HG02973 (cell line): ENCODE results near the gene ACBD3.

Source experiments
- ATAC-seq: cut with Tn5 transposase; IDR thresholded peaks from one replicate; pipeline ENCODE4 v1.9.1; 2021; ENCODE audit warnings: moderate library complexity; ENCODE audit not compliant: unreplicated experiment

The ACBD3 gene

DNA sequence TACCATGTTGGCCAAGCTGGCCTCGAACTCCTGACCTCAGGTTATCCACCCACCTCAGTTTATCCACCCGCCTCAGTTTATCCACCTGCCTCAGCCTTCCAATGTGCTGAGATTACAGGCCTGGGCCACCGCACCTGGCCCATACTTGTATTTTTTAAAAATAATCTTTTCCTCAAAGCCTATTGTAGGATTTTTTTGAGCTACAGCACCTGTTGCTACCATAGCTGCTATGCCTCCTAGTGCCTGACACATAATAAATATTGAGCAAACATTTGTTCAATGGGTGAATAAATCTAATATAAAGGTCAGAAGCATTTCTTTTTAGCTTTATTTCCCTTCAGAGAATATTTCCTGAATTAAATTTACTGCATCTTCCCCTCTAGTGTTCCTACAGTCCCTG lies 15.7 kb upstream of the ACBD3 start:
- ATAC-seq: no peak

DNA sequence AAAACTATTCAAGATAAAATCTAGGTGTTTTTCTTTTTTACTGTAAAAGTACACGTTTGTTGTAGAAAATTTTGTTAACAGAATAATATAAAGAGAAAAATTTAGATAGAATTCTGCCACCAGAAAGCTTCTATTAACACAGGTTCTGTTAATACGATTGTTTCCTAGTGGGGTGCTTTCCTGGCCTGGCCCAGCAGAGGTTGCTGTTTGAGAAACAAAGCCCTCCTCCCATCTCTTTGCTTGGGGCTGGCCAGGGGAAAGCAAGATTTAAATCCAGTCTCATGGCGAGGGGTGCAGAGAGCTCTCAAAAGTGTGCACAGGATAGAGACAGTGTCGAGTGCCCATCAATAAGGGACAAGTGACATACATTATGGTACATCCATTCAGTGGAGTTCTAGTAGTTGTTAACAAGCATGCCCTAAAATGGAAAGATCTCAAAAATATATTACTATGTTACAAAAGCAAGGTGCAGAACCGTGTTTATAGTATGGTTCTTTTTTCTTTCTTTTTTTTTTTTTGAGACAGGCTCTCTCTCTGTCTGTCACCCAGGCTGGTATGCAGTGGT lies 14.6 kb upstream of the ACBD3 start:
- ATAC-seq: no peak

- ATAC-seq: no peak
These were observed 13.4 kb upstream of the ACBD3 start for GRCh38 chr1:226199971-226200370.

DNA sequence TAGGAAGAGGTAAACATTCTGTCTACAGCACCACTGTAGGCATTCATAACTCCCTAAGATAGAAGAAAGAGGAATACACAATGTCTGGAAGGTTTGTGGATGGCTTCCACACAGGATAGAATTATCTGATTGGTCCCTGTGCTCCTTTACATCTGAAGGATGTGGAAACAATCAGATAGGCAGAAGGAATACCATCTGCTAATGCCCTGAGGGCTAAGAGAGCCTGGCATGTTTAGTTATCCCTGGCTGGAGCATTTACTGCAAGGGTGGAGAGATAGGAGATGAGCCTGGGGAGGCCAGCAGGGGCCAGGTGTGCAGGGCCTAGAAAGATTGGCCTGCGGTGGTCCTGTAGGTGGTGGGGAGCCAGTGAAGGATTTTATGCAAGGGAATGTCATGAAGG lies 8.6 kb upstream of the ACBD3 start:
- no peak for ATAC-seq

- ATAC-seq: no peak
These were observed 839 bp upstream of the ACBD3 start for GRCh38 chr1:226187380-226187779.

- ATAC-seq: no peak
These were observed 430 bp upstream of the ACBD3 start for GRCh38 chr1:226187019-226187322.

GRCh38 chr1:226185141-226186036 lies 1.2 kb downstream of the ACBD3 start:
- ATAC-seq: no peak

GRCh38 chr1:226181996-226182714 lies 4.4 kb downstream of the ACBD3 start:
- no peak for ATAC-seq

DNA sequence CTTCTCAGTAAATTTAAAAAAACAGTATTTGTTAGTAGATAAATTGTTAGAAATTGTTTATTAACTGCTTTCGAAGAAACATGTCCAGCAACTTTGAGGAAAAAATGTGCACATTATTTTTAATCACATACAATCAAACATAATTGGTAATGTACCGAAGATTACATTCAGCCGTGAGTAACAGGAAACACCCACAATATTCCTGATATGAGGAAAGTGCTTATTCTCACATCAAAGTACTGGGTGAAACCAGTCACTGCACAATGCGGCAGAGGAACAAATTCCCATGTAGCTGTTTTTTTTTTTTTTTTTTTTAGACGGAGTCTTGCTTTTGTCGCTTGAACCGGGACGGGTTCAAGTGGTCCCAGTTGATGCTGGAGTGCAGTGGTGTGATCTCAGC lies 9.7 kb downstream of the ACBD3 start:
- no peak for ATAC-seq

DNA sequence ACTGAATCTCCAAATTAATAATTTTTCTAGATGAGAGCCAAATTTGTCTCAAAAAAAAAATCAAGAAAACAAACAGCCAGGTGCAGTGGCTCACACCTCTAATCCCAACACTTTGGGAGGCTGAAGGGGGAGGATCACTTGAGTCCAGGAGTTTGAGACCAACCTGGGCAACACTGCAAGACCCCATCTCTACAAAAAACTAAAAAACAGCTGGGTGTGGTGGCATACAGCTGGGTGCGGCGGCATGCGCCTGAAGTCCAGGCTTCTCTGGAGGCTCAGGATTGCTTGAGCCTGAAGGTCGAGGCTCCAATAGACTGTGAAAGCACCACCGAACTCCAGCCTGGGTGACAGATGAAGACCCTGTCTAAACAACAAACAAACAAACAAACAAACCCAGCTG lies 14.0 kb downstream of the ACBD3 start:
- ATAC-seq: no peak

DNA sequence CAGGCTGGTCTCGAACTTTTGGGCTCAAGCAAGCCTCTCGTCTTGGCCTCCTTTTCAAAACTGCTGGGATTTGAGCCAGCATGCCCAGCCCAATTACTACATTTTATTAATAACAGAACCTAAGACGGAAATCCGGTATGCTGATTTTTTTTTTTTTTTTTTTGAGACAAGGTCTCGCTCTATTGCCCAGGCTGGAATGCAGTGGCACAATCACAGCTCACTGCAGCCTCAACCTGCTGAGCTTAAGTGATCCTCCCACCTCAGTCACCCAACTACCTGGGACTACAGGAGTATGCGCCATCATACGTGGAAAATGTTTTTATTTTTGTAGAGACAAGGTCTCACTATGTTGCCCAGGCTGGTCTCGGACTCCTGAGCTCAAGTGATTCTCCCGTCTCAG lies 20.2 kb downstream of the ACBD3 start:
- ATAC-seq: no peak

- no peak for ATAC-seq
These were observed 22.4 kb downstream of the ACBD3 start for GRCh38 chr1:226164154-226164553.

GRCh38 chr1:226162898-226163297 lies 23.6 kb downstream of the ACBD3 start:
- ATAC-seq: no peak

- no peak for ATAC-seq
These were observed 27.6 kb downstream of the ACBD3 start for GRCh38 chr1:226158983-226159382.

DNA sequence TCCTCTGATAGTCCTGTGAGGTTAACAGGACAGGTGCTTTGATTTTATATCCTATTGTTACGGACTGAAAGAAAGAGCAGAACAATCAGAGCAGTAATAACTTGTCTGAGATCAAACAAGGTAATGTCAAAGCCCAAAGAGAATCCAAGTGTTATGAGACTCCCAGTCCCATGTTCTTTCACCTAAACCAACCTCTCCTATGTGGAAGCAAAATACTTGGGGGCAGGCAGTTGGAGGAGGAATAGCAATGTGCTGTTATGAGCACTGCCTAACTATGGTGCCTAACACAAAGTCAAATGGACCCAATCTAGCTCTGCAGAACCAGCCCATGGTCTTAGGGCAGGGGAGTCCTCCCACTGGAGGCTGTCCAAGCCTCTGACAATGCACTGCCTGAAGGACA lies 28.1 kb downstream of the ACBD3 start:
- ATAC-seq: no peak

- no peak for ATAC-seq
These were observed 28.7 kb downstream of the ACBD3 start for GRCh38 chr1:226157761-226158316.

- ATAC-seq: no peak
These were observed 31.9 kb downstream of the ACBD3 start for GRCh38 chr1:226154593-226154992.

- ATAC-seq: no peak
These were observed 36.7 kb downstream of the ACBD3 start for GRCh38 chr1:226149806-226150205.

- ATAC-seq: no peak
These were observed 38.4 kb downstream of the ACBD3 start for GRCh38 chr1:226148121-226148648.

DNA sequence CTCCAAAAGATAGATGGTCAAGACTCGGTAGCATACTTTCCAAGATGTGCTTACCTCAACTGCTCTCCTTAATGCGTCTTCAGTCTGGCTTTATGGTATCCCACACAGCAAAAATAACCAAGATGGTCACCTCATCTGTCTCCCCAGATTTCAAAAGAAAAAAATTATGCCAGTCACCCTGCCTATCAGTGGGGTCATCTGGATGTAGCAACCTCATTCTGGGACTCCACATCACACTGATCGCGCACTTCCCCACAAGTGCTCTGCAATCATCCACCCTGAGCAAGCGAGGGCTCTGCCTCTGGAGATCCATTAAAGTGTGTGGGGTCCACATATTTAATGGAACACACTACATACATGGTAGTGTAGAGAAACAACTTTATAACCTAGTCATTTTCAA lies 42.5 kb downstream of the ACBD3 start:
- no peak for ATAC-seq

- ATAC-seq: no peak
These were observed 50.8 kb downstream of the ACBD3 start for GRCh38 chr1:226135709-226136108.
